MG63 (cell line): ENCODE results near the gene ALOX12. TPM values are rescaled to one million over a fixed set of nuclear protein-coding genes. Genes with fewer than 3 reads are reported as not detected.
"Not testable (repeated sequence)": the region's sequence is repeated elsewhere in the genome, so short reads cannot be mapped to it uniquely, and the experiment has no call there.

Experiments
- DNase-seq: peaks from one replicate; pipeline ENCODE4 v3.0.0-alpha.2; 2020
- H3K27me3 ChIP-seq: fragments of 250-450 bp; sonication (Bioruptor Pico); 2 replicates; pipeline ENCODE4 v1.5.1; 2020; ENCODE audit warnings: mild to moderate bottlenecking, moderate library complexity
- H3K36me3 ChIP-seq: fragments of 250-450 bp; sonication (Bioruptor Pico); 2 replicates; pipeline ENCODE4 v1.5.1; 2020; ENCODE audit warnings: mild to moderate bottlenecking, moderate library complexity
- H3K4me3 ChIP-seq: fragments of 250-450 bp; sonication (Bioruptor Pico); 2 replicates; pipeline ENCODE4 v1.5.1; 2020; ENCODE audit warnings: mild to moderate bottlenecking, moderate library complexity
- H3K9me3 ChIP-seq: fragments of 250-450 bp; sonication (Bioruptor Pico); 2 replicates; pipeline ENCODE4 v1.5.1; 2020; ENCODE audit warnings: mild to moderate bottlenecking, moderate library complexity
- total RNA-seq: library from RNA; depleted of rRNA; stranded (reverse); fragments of >200 nt; shearing (Covaris generic); gene quantifications from 2 replicates; pipeline ENCODE4 v1.2.3, GENCODE V29; 2014; ENCODE audit warnings: low replicate concordance; rRNA removed

Gene ALOX12
- total RNA-seq, 1 experiment from 2014 or later = not detected

DNA sequence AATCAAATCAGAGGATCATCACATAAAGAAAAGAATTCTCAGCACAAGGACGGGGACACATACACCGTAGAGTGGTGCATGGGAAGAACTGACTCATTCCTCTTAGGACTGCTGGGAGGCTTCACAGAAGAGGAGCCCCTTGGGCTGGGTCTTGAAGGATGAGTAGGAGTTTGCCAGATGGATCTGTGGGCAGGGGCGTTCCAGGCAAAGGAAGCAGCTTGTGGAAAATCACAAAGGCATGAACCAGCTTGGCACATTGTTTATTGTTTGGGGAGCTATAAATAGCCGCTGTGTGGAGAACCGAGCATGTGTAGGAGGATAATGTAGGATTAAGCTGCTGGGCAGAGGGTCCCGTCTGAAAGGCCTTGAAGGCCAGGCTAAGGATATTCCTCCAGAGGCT lies 53.1 kb downstream of the ALOX12 start:
- no peak for DNase-seq
- Histone ChIP-seq H3K36me3 (no peaks in the 10 kb centered on the region), H3K4me3 (no peak overlapping the region), H3K27me3 (no peaks in the 10 kb centered on the region), H3K9me3 (no peaks in the 10 kb centered on the region)

DNA sequence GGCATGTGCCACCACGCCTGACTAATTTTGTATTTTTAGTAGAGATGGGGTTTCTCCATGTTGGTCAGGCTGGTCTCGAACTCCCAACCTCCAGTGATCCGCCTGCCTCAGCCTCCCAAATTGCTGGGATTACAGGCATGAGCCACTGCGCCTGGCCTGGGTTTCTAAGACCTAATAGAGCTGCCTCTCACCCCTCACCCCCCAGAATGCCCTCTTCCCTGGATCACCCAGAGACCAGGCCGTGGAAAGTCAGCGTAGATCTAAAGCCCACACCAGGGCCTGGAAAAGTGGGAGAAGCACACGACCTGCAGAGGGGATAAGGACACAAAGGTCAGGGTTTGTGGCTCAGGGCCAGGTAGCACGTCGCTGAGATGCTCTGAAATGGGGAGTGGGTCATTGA lies 54.7 kb downstream of the ALOX12 start:
- H3K4me3 ChIP-seq, H3K27me3 ChIP-seq, H3K36me3 ChIP-seq, DNase-seq, H3K9me3 ChIP-seq: not testable (repeated sequence)

DNA sequence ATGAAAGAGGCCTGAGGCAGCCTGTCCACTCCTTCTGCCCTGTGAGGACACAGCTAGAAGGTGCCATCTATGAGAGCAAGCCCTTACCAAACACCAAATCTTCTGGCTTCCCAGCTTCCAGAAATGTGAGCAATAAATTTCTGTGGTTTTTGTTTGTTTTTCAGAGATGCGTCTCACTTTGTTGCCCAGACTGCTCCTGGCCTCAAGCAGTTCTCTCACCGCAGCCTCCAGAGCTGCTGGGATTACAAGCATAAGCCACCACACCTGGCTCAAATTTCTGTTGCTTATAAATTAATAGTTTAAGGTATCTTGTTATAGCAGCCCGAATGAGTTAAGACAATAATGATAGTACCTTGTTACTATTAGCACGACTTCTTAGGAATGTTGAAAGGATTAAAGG lies 60.5 kb downstream of the ALOX12 start:
- DNase-seq = peak; percentile 53
- Histone ChIP-seq H3K4me3 (no peak overlapping the region), H3K36me3 (no peaks in the 10 kb centered on the region), H3K9me3 (no peaks in the 10 kb centered on the region), H3K27me3 (no peaks in the 10 kb centered on the region)

DNA sequence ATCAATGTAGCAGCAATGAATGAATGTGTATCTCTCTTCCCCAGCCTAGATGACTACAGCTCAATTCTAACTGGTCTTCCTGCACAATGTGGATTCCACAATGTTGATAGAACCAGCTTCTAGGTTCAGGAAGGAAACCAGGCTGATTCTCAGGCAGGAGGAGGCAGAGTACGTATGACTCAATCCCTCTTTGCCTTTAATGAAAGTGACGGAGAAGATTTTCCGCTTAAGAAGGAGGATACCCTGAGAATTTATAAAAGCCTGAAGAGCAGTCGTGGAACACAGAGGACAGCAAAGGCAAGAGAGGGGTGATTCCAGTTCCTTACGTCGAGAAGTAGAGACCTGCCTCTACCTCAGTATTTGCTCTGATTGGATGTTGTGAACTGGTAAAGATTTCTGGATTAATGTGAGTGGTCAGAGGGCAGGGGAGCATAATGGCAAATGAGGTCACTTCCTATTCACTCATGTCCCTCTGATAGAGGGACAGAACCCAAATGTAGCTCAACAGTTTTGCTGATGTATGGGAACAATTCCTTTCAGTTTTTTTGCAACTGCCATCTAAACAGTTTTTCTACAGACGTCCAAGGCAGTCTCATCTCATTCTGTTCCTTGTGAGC lies 63.1 kb downstream of the ALOX12 start:
- DNase-seq = no peak
- Histone ChIP-seq H3K9me3 (no peaks in the 10 kb centered on the region), H3K36me3 (no peaks in the 10 kb centered on the region), H3K27me3 (no peaks in the 10 kb centered on the region), H3K4me3 (no peak overlapping the region)

Other genes with a start within 250 kb of the ALOX12 start
- 4.2 and 4.9 TPM in 2 replicates for gene XAF1, start 240.0 kb upstream of the ALOX12 start, total RNA-seq
- gene FBXO39, start 219.8 kb upstream of the ALOX12 start, total RNA-seq = not detected in 2 replicates
- not detected in 2 replicates for gene TEKT1, start 164.3 kb upstream of the ALOX12 start, total RNA-seq
- gene RNASEK, start 16.6 kb downstream of the ALOX12 start, total RNA-seq = 45.2 and 62.3 TPM in 2 replicates
- gene BCL6B, start 27.0 kb downstream of the ALOX12 start, total RNA-seq = 0.36 TPM in 1 of 2 replicates, not detected in the other
- gene SLC16A13, start 40.0 kb downstream of the ALOX12 start, total RNA-seq = 0.96 and 1.1 TPM in 2 replicates
- gene SLC16A11, start 48.0 kb downstream of the ALOX12 start, total RNA-seq = not detected in 2 replicates
- not detected in 2 replicates for gene CLEC10A, start 84.2 kb downstream of the ALOX12 start, total RNA-seq
- gene ASGR2, start 118.8 kb downstream of the ALOX12 start, total RNA-seq = not detected in 2 replicates
- 0.13 TPM in 1 of 2 replicates, not detected in the other for gene ASGR1, start 183.3 kb downstream of the ALOX12 start, total RNA-seq
- 7.5 and 15.3 TPM in 2 replicates for gene DLG4, start 223.8 kb downstream of the ALOX12 start, total RNA-seq
- 240 and 427 TPM in 2 replicates for gene ACADVL, start 223.9 kb downstream of the ALOX12 start, total RNA-seq
- 11.5 and 26.2 TPM in 2 replicates for gene DVL2, start 238.5 kb downstream of the ALOX12 start, total RNA-seq
- 34.4 and 62.7 TPM in 2 replicates for gene PHF23, start 243.4 kb downstream of the ALOX12 start, total RNA-seq
- gene GABARAP, start 246.4 kb downstream of the ALOX12 start, total RNA-seq = 36.7 and 148 TPM in 2 replicates